Peyer's patch (tissue), 4 donors: ENCODE results near the gene NDST4. TPM values are rescaled to one million over a fixed set of nuclear protein-coding genes. Genes with fewer than 3 reads are reported as not detected.

Source experiments
- DNase-seq, 3 donors: peaks; one replicate each; pipeline ENCODE4 v3.0.0-alpha.2; 2017 to 2019
- H3K27ac ChIP-seq, 4 donors: fragments of 200-600 bp; sonication (generic); one replicate each; pipeline ENCODE4 v1.5.1; 2016 to 2019
- H3K27me3 ChIP-seq, 2 donors: fragments of 200-600 bp; sonication (generic); one replicate each; pipeline ENCODE4 v1.5.1; 2019
- H3K36me3 ChIP-seq, 3 donors: fragments of 200-600 bp; sonication (generic); one replicate each; pipeline ENCODE4 v1.5.1; 2016 to 2019
- H3K4me1 ChIP-seq, 4 donors: fragments of 200-600 bp; sonication (generic); one replicate each; pipeline ENCODE4 v1.5.1; 2016 to 2019
- H3K4me3 ChIP-seq, 4 donors: fragments of 200-600 bp; sonication (generic); 1 replicate in 3 of 4; 2 replicates in 1 of 4; pipeline ENCODE4 v1.5.1; 2016 to 2019; ENCODE audit warnings: mild to moderate bottlenecking in 1 of 4
- H3K9me3 ChIP-seq, 4 donors: fragments of 200-600 bp; sonication (generic); one replicate each; pipeline ENCODE4 v1.5.1; 2016 to 2019; ENCODE audit warnings: mild to moderate bottlenecking in 1 of 4
- POLR2A ChIP-seq, 2 donors: fragments of 450-650 bp; IDR thresholded peaks; one replicate each; pipeline ENCODE4 v1.5.1; 2017; ENCODE audit warnings: antibody characterized with exemption in 2 of 2, mild to moderate bottlenecking in 2 of 2, moderate library complexity in 2 of 2
- total RNA-seq, 4 donors: library from RNA; depleted of rRNA; stranded (reverse); fragments of >200 nt; gene quantifications; one replicate each; pipeline ENCODE4 v1.1.0, GENCODE V29; 2016
- TF ChIP-seq, protein P1 (sequence below), 6 experiments: fragments of 450-650 bp in 4 of 6; fragments of 200-600 bp in 2 of 6; sonication (generic) in 1 of 6; IDR thresholded peaks; one replicate each; pipeline ENCODE4 v1.5.1; 2017 to 2019; ENCODE audit warnings: antibody characterized with exemption in 6 of 6, mild to moderate bottlenecking in 3 of 6, moderate library complexity in 1 of 6

The NDST4 gene
- total RNA-seq, 4 donors from 2014 or later, result not detected

DNA sequence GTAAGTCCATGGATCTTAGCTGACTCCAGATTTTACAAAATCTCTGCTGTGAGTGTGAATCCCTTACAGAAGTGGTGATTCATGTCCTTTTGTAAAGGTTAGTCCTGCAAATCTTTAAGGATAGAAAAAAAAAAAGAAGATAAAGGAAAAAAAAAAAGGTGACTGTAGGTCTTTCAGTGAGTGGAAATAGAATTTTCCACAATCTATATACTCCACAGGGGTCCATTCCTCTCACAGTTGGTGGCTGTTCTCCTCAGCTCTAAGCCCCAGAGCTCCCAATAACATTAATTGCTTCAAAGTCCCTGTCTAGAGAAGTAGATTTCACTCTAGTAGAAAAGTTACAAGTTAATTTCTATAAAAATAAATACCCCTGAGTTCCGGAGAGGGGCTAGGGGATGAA lies 189.1 kb downstream of the NDST4 start:
- no peaks in the 10 kb centered on the region for H3K4me1 ChIP-seq

DNA sequence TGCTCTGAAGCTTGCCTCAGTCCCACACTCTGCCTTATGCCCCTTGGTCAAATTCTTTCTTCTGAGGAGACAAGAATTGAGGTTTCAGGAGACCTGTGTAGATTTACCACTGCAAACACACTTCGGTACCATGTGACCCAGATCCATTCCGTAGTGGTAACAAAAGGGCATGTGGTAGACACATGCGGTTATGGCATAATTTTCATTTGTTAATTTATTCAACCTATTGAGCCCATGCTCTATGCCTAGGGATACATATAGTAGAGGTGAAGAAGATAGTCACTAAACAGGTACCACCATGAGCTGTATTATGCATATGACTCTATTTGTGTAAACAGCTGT lies 190.9 kb downstream of the NDST4 start:
- Histone ChIP-seq H3K9me3 (no peaks in the 10 kb centered on the region), H3K4me1 (no peaks in the 10 kb centered on the region), H3K4me3 (peak overlapping the region in 1 of 4 donors; percentile 34), H3K36me3 (no peaks in the 10 kb centered on the region), H3K27ac (no peak overlapping the region), H3K27me3 (no peaks in the 10 kb centered on the region)
- no peak for DNase-seq
- no peak for TF ChIP-seq POLR2A (IDR thresholded peaks at IDR 0.05)
- TF ChIP-seq, protein P1, sequence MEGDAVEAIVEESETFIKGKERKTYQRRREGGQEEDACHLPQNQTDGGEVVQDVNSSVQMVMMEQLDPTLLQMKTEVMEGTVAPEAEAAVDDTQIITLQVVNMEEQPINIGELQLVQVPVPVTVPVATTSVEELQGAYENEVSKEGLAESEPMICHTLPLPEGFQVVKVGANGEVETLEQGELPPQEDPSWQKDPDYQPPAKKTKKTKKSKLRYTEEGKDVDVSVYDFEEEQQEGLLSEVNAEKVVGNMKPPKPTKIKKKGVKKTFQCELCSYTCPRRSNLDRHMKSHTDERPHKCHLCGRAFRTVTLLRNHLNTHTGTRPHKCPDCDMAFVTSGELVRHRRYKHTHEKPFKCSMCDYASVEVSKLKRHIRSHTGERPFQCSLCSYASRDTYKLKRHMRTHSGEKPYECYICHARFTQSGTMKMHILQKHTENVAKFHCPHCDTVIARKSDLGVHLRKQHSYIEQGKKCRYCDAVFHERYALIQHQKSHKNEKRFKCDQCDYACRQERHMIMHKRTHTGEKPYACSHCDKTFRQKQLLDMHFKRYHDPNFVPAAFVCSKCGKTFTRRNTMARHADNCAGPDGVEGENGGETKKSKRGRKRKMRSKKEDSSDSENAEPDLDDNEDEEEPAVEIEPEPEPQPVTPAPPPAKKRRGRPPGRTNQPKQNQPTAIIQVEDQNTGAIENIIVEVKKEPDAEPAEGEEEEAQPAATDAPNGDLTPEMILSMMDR (IDR thresholded peaks at IDR 0.05), result peak in 1 of 6 experiments; percentile 1

More for the DNA sequence above, 189.1 kb downstream of the NDST4 start:
- Histone ChIP-seq H3K4me3 (no peak overlapping the region), H3K27ac (no peak overlapping the region), H3K27me3 (no peaks in the 10 kb centered on the region), H3K36me3 (no peaks in the 10 kb centered on the region), H3K9me3 (no peaks in the 10 kb centered on the region)
- no peak for TF ChIP-seq POLR2A (IDR thresholded peaks at IDR 0.05)
- TF ChIP-seq, protein P1 (IDR thresholded peaks at IDR 0.05), result no peak
- DNase-seq, result no peak

DNA sequence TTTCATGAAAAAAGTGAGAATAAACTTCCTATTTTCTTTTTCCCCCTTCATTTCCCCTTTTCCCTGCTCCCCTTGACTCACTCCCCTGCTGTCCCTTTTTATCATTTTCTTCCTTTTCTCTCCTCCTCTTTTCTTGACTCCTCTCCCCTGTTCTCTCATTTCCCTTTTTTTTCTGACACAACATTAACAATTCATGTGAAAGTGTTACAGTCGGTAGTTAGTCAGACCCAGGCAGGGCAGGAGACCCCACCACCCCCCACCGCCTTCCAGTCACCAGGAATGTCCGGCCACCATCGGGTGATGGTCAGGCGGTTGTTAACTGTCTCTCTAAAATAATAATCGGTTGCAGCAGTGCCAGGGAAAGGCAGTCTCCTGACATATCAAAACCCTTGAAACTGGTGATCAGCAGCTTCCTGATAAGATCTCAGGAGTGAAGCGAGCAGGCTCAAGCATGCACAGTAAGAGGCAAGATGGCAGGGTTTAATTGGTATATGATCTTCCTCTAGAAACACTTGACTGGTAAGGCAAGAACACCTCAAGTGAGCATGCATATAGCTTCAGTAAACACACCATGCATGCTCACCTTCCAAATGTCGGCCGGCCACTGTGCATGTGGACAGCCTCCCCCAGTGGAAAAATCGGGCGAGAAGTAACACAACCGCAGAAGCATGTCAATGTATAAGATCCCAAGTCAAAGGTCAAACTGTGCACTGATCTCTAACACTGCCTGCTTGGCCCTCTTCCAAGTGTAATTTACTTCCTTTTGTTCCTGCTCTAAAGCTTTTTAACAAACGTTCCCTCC lies 191.4 kb downstream of the NDST4 start:
- Histone ChIP-seq H3K27me3 (no peaks in the 10 kb centered on the region), H3K27ac (no peak overlapping the region), H3K4me3 (peak overlapping the region in 1 of 4 donors; percentile 34), H3K9me3 (no peaks in the 10 kb centered on the region), H3K4me1 (no peaks in the 10 kb centered on the region), H3K36me3 (no peaks in the 10 kb centered on the region)
- TF ChIP-seq POLR2A (IDR thresholded peaks at IDR 0.05), result no peak
- TF ChIP-seq, protein P1 (IDR thresholded peaks at IDR 0.05), result peak in 1 of 6 experiments; percentile 3
- peak in 2 of 3 donors; percentile 46 to 52 for DNase-seq

DNA sequence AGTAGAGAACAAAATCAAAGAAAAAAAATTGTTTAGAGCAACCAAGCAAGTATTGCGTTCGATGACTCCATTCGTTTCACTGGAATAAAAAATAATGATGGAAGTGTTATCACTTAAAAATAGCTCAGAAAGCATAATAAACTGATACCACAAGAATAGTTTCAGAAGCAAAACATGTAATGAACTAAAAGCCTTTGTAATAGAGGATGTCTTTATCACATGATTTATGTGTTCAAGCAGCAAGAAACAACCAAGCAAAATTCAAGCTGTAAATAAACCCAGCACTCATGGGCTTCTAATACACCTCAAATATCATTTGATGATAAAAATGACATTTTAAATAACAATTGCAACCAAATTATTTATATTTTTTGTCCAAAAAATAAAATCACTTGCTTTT lies 192.2 kb downstream of the NDST4 start:
- H3K36me3 ChIP-seq, result no peaks in the 10 kb centered on the region
- H3K27ac ChIP-seq, result no peak overlapping the region
- H3K27me3 ChIP-seq, result no peaks in the 10 kb centered on the region
- TF ChIP-seq, protein P1 (IDR thresholded peaks at IDR 0.05), result no peak
- TF ChIP-seq POLR2A (IDR thresholded peaks at IDR 0.05), result no peak
- H3K4me3 ChIP-seq, result no peak overlapping the region
- H3K4me1 ChIP-seq, result no peaks in the 10 kb centered on the region
- DNase-seq, result no peak
- no peaks in the 10 kb centered on the region for H3K9me3 ChIP-seq

DNA sequence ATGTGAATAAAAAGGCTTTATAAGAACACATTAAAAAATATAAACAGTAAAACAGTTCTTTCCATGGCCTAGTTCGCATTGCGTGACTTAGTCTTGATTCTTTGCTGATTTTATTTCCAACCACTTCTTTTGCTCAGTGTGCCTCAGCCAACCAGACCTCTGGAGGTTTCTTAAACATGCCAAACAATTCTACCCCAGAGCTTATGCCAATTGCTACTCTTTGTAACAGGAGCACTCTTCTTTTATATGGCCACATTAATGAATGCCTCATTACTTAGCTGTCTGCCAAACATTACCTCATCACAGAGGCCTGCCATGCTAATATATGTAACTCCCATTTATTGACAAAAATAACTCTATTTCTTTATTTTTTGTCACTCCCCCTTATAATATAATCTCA lies 202.3 kb downstream of the NDST4 start:
- TF ChIP-seq, protein P1 (IDR thresholded peaks at IDR 0.05), result no peak
- TF ChIP-seq POLR2A (IDR thresholded peaks at IDR 0.05), result no peak
- Histone ChIP-seq H3K4me3 (no peak overlapping the region), H3K9me3 (no peaks in the 10 kb centered on the region), H3K27ac (no peak overlapping the region), H3K36me3 (no peaks in the 10 kb centered on the region), H3K4me1 (no peaks in the 10 kb centered on the region), H3K27me3 (no peaks in the 10 kb centered on the region)
- DNase-seq, result no peak
